IMR-90 (cell line): Measurements from ENCODE around the gene KIAA0825. TPM values are rescaled to one million over a fixed set of nuclear protein-coding genes. Genes with fewer than 3 reads are reported as not detected.
A peak's percentile ranks its signal among the peaks of the same experiment; 100 is the strongest.

Source experiments
- ATAC-seq: fragments of 200-7000 bp; cut with Tn5 transposase; 2 replicates; pipeline ENCODE4 v1.9.1; 2020; ENCODE audit warnings: low read depth, mild to moderate bottlenecking, moderate library complexity
- BruUV-seq: library from RNA; stranded (reverse); fragments of 400-500 nt; replicated peaks from 2 replicates; lab custom pipeline; 2021; lab: Mats Ljungman, UMichigan
- CTCF ChIA-PET: fragments of 300-600 bp; formaldehyde crosslinking; extraction: SDS; loops from one replicate; lab custom pipeline; 2021; ENCODE audit warnings: antibody characterized with exemption; lab: Yijun Ruan, JAX
- POLR2A ChIA-PET: fragments of 300-600 bp; sonication (Branson Sonifier 250); formaldehyde crosslinking; loops from one replicate; lab custom pipeline; 2022; ENCODE audit warnings: antibody characterized with exemption; ENCODE audit not compliant: unreplicated experiment; lab: Charles Lee
- DNase-seq: peaks from one replicate; pipeline ENCODE4 v3.0.0; 2013
- H2AFZ ChIP-seq: replicated peaks from 2 replicates; pipeline ENCODE3; 2013; ENCODE audit warnings: low read length, mild to moderate bottlenecking; ENCODE audit not compliant: poor library complexity
- H2AK5ac ChIP-seq: 2 replicates; pipeline ENCODE4 v1.6.1; 2013; ENCODE audit warnings: low read depth, low read length, inconsistent platforms
- H2AK9ac ChIP-seq: replicated peaks from 2 replicates; pipeline ENCODE3; 2013; ENCODE audit warnings: mild to moderate bottlenecking, low read depth, low read length, moderate library complexity; ENCODE audit not compliant: poor library complexity
- H2BK120ac ChIP-seq: 2 replicates; pipeline ENCODE4 v1.6.1; 2013; ENCODE audit warnings: low read depth, low read length, inconsistent platforms
- H2BK15ac ChIP-seq: 3 replicates; pipeline ENCODE4 v1.6.1; 2013; ENCODE audit warnings: low read depth, low read length, inconsistent platforms
- H2BK20ac ChIP-seq: 2 replicates; pipeline ENCODE4 v1.6.1; 2013; ENCODE audit warnings: low read depth, mild to moderate bottlenecking, inconsistent platforms, low read length, moderate library complexity
- H2BK5ac ChIP-seq: 2 replicates; pipeline ENCODE4 v1.6.1; 2013; ENCODE audit warnings: mild to moderate bottlenecking, low read depth, low read length, inconsistent platforms; ENCODE audit not compliant: poor library complexity, severe bottlenecking
- H3K14ac ChIP-seq: replicated peaks from 2 replicates; pipeline ENCODE4 v1.6.1; 2013; ENCODE audit warnings: low read depth, low read length, inconsistent platforms
- H3K18ac ChIP-seq: 2 replicates; pipeline ENCODE4 v1.6.1; 2013; ENCODE audit warnings: low read depth, low read length, control low read depth
- H3K23ac ChIP-seq: 2 replicates; pipeline ENCODE4 v1.6.1; 2013; ENCODE audit warnings: low read depth, low read length, inconsistent platforms
- H3K27ac ChIP-seq: 2 replicates; pipeline ENCODE4 v1.5.1; 2013; ENCODE audit warnings: mild to moderate bottlenecking, control low read depth, low read length; ENCODE audit not compliant: insufficient read depth
- H3K27me3 ChIP-seq: 2 replicates; pipeline ENCODE4 v1.6.1; 2013; ENCODE audit warnings: low read length; ENCODE audit not compliant: control insufficient read depth, insufficient read depth
- H3K36me3 ChIP-seq: 2 replicates; pipeline ENCODE4 v1.6.1; 2013; ENCODE audit warnings: low read length, mixed read lengths; ENCODE audit not compliant: control insufficient read depth, insufficient read depth
- H3K4ac ChIP-seq: 2 replicates; pipeline ENCODE4 v1.6.1; 2013; ENCODE audit warnings: low read depth, low read length, inconsistent platforms
- H3K4me1 ChIP-seq: 2 replicates; pipeline ENCODE4 v1.6.1; 2013; ENCODE audit warnings: low read length, mixed read lengths; ENCODE audit not compliant: control insufficient read depth, insufficient read depth
- H3K4me2 ChIP-seq: 2 replicates; pipeline ENCODE4 v1.6.1; 2013; ENCODE audit warnings: low read depth, mild to moderate bottlenecking, control low read depth, low read length, moderate library complexity
- H3K4me3 ChIP-seq: 2 replicates; pipeline ENCODE4 v1.5.1; 2013; ENCODE audit warnings: low read depth, mild to moderate bottlenecking, control low read depth, low read length, moderate library complexity; ENCODE audit not compliant: insufficient read depth
- H3K56ac ChIP-seq: 2 replicates; pipeline ENCODE4 v1.6.1; 2013; ENCODE audit warnings: low read length, inconsistent platforms; ENCODE audit not compliant: insufficient read depth; ENCODE audit errors: extremely low read depth
- H3K79me1 ChIP-seq, 2 experiments: 2 replicates each; pipeline ENCODE4 v1.6.1; 2013; ENCODE audit warnings: low read length in 2 of 2, inconsistent platforms in 1 of 2, low read depth in 1 of 2
- H3K9ac ChIP-seq: 2 replicates; pipeline ENCODE4 v1.6.1; 2013; ENCODE audit warnings: low read depth, low read length, control low read depth
- H3K9me1 ChIP-seq: 2 replicates; pipeline ENCODE4 v1.6.1; 2013; ENCODE audit warnings: low read length, inconsistent platforms; ENCODE audit not compliant: insufficient read depth
- H3K9me3 ChIP-seq: 2 replicates; pipeline ENCODE4 v1.6.1; 2013; ENCODE audit warnings: low read length; ENCODE audit not compliant: control insufficient read depth, insufficient read depth
- H4K20me1 ChIP-seq: 2 replicates; pipeline ENCODE4 v1.6.1; 2013; ENCODE audit warnings: low read length, inconsistent platforms; ENCODE audit not compliant: insufficient read depth
- H4K5ac ChIP-seq: 2 replicates; pipeline ENCODE4 v1.6.1; 2013; ENCODE audit warnings: mild to moderate bottlenecking, low read depth, low read length, control low read depth
- H4K8ac ChIP-seq, 2 experiments: 2 replicates each; pipeline ENCODE4 v1.6.1; 2013; ENCODE audit warnings: low read depth in 2 of 2, low read length in 2 of 2, control low read depth in 1 of 2, inconsistent platforms in 1 of 2
- H4K91ac ChIP-seq: 2 replicates; pipeline ENCODE4 v1.6.1; 2013; ENCODE audit warnings: low read depth, low read length, inconsistent platforms; ENCODE audit not compliant: insufficient read depth
- CEBPB ChIP-seq: IDR thresholded peaks from 2 replicates; pipeline ENCODE4 v1.6.1; 2012; ENCODE audit warnings: low read depth, low read length, improper control_type of control experiment
- CTCF ChIP-seq: conservative IDR thresholded peaks from 2 replicates; pipeline ENCODE4 v1.5.1; 2012; ENCODE audit warnings: mild to moderate bottlenecking, low read depth, low read length, improper control_type of control experiment
- FOS ChIP-seq: fragments of 150-350 bp; IDR thresholded peaks from 2 replicates; pipeline ENCODE4 v1.6.1; 2016; ENCODE audit warnings: low read depth, low read length
- MAFK ChIP-seq: IDR thresholded peaks from 2 replicates; pipeline ENCODE4 v1.6.1; 2012; ENCODE audit warnings: low read depth, low read length, improper control_type of control experiment
- MXI1 ChIP-seq: IDR thresholded peaks from 2 replicates; pipeline ENCODE4 v1.6.1; 2012; ENCODE audit warnings: low read depth, mild to moderate bottlenecking, low read length, moderate library complexity, borderline replicate concordance
- POLR2A ChIP-seq: IDR thresholded peaks from 2 replicates; pipeline ENCODE4 v1.6.1; 2012; ENCODE audit warnings: mild to moderate bottlenecking, low read depth, low read length
- WGBS, 2 experiments: methylation state at CpG; one replicate each; pipeline versions ENCODE4 v1.1.5 to v1.1.7; 2013; ENCODE audit warnings: missing lambda C conversion rate in 2 of 2; ENCODE audit not compliant: insufficient read length in 1 of 2; ENCODE audit errors: extremely low coverage in 2 of 2; 5-methylcytosine and 5-hydroxymethylcytosine counted together
- dilution Hi-C: fragments of 300-500 bp; cut with HindIII; formaldehyde crosslinking; loops from one replicate; pipeline ENCODE4 v1.14.3; 2018; ENCODE audit warnings: low sequenced_read_pairs; ENCODE audit not compliant: unreplicated experiment
- in situ Hi-C: fragments of 300-500 bp; cut with MboI; formaldehyde crosslinking; loops from 3 replicates; pipeline ENCODE4 v1.14.3; 2019; ENCODE audit warnings: low sequenced_read_pairs, inconsistent platforms, mixed read lengths
- intact Hi-C: fragments of 100-400 bp; cut with micrococcal nuclease; formaldehyde crosslinking; loops from 2 replicates; pipeline ENCODE4 v1.10.0; 2022
- polyA plus RNA-seq, 3 experiments: library from polyadenylated mRNA; depleted of rRNA; stranded (reverse); fragments of >200 nt; gene quantifications; 2 replicates each; pipeline ENCODE4 v1.2.3, GENCODE V29; 2012; ENCODE audit warnings: low replicate concordance in 1 of 3
- total RNA-seq: library from RNA; depleted of rRNA; stranded (reverse); fragments of >200 nt; gene quantifications from 2 replicates; pipeline ENCODE4 v1.2.3, GENCODE V29; 2012

Gene KIAA0825
- total and polyA plus RNA-seq, 2 of the 4 experiments (the other 2 are of a cell fraction): 0.46 to 1.8 TPM

GRCh38 chr5:94240993-94241651 is 377.3 kb downstream of the KIAA0825 start:
- Histone ChIP-seq H4K91ac (peak overlapping the region; percentile 70; the same call in 1 of the 2 replicates), H3K14ac (0 out of 2 replicates have a peak overlapping the region, but pooled peaks have one; percentile 16), H3K36me3 (no peaks in the 10 kb centered on the region), H3K23ac (0 out of 2 replicates have a peak overlapping the region, but pooled peaks have one; percentile 10), H3K4me2 (peak overlapping the region; percentile 60), H3K9me3 (no peaks in the 10 kb centered on the region; the same call in 1 of the 2 replicates), H3K18ac (peak overlapping the region; percentile 51; the same call in 1 of the 2 replicates), H3K9ac (no peak overlapping the region), H3K27me3 (no peaks in the 10 kb centered on the region), H2BK120ac (peak overlapping the region; percentile 35; the same call in 1 of the 2 replicates), H3K9me1 (peaks cover 7% of the 10 kb centered on the region; the same call in 1 of the 2 replicates), H3K4me3 (no peak overlapping the region), H4K8ac (peak overlapping the region in 1 of 2 experiments; percentile 22; a peak in 1 of 4 replicates), H3K56ac (no peak overlapping the region), H3K4me1 (peaks cover 12% of the 10 kb centered on the region), H3K79me1 (no peaks in the 10 kb centered on the region), H2AK5ac (no peak overlapping the region), H2BK5ac (peak overlapping the region; percentile 51), H2BK20ac (peak overlapping the region; percentile 31; the same call in 1 of the 2 replicates), H3K27ac (no peak overlapping the region), H3K4ac (peak overlapping the region; percentile 2; the same call in 1 of the 2 replicates), H4K5ac (no peak overlapping the region), H2BK15ac (no peak overlapping the region), H2AK9ac (no peak overlapping the region), H2AFZ (no peak overlapping the region), H4K20me1 (no peaks in the 10 kb centered on the region)
- in situ Hi-C loops (no loop called here), dilution Hi-C loops (no loop called here), intact Hi-C loops (loop anchor here (2.0 to 5.0 kb wide), 2 partner anchors 22 to 496 kb away; no protein-coding TSS in a partner anchor)
- ChIA-PET CTCF (no interaction called here), POLR2A (no interaction called here)
- DNase-seq (peak; percentile 38), ATAC-seq (peak; percentile 32)
- no CpG with 5 or more reads among the region's 3 CpGs for WGBS, 2 experiments
- no TSS peak for BruUV-seq
- TF ChIP-seq MAFK (no peak), FOS (no peak), CTCF (no peak), CEBPB (no peak), POLR2A (no peak), MXI1 (no peak)
